Measurements from ENCODE around the gene SLC2A10. TPM values are rescaled to one million over a fixed set of nuclear protein-coding genes. Genes with fewer than 3 reads are reported as not detected.

SLC2A10 gene
- total and polyA plus RNA-seq, 2 donors (not counting 1 experiment from before 2014, with no cell fraction given) = 35.3 to 47.2 TPM

DNA sequence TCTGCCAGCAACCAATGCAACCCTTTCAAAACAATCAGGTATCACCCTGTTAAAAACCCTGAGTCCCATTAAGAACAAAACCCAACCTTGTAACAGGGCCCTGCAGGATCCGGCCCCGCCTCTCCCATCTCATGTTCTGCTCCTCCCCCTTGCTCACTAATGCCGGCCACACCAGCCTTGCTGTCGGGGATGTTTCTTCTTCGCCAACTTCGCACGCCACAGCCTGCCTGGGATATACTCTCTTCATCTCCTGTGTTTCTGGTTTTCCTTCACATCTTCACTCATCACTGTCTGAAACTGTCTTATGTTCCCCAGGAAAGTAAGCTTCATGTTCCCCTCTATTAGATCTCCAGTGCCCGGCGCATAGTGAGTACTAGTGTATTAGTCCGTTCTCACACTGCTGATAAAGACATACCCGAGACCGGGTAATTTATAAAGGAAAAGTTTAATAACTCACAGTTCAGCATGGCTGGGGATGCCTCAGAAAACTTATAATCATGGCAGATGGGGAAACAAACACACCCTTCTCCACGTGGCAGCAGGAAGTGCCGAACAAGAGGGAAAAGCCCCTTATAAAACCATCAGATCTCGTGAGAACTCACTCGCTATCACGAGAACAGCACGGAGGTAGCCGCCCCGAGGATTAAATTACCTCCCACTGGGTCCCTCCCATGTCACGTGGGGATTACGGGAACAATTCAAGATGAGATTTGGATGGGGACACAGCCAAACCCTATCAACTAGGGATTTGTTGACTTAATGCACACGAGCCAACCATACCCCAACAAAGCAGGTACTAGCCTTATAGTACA, 25.3 kb upstream of the SLC2A10 start:
- Histone ChIP-seq H4K20me1 (ENCODE audit: control insufficient read depth, extremely low read depth, insufficient read depth, low read length) (no peaks in the 10 kb centered on the region), H3K4me2 (ENCODE audit: extremely low read depth, insufficient read depth, low read length) (peak overlapping the region; percentile 42), H3K79me2 (ENCODE audit: control insufficient read depth, insufficient read depth, low read length) (peaks cover 44% of the 10 kb centered on the region), H3K9ac (ENCODE audit: insufficient read depth, low read length) (peak overlapping the region; percentile 39), H3K36me3 (ENCODE audit: control insufficient read depth, insufficient read depth, low read length) (peaks cover 5% of the 10 kb centered on the region), H3K27me3 (ENCODE audit: control insufficient read depth, insufficient read depth, low read length) (no peaks in the 10 kb centered on the region), H2AFZ (ENCODE audit: low read length) (peak overlapping the region; percentile 7), H3K27ac (ENCODE audit: insufficient read depth, low read length) (peak overlapping the region; percentile 49), H3K4me1 (ENCODE audit: control insufficient read depth, extremely low read depth, insufficient read depth, low read length) (no peaks in the 10 kb centered on the region), H3K9me3 (ENCODE audit: control insufficient read depth, insufficient read depth, low read depth, low read length) (no peaks in the 10 kb centered on the region), H3K4me3 (replicated peaks in 1 of 4; ENCODE audit: control extremely low read depth in 1 of 4, insufficient read depth in 1 of 4, low read depth in 3 of 4, low read length in 4 of 4) (peak overlapping the region; percentile 30 to 89 (median 58))
- TF ChIP-seq EZH2 (IDR thresholded peaks at IDR 0.05; ENCODE audit: low read length, missing control alignments) = no peak
- TF ChIP-seq, protein P1, sequence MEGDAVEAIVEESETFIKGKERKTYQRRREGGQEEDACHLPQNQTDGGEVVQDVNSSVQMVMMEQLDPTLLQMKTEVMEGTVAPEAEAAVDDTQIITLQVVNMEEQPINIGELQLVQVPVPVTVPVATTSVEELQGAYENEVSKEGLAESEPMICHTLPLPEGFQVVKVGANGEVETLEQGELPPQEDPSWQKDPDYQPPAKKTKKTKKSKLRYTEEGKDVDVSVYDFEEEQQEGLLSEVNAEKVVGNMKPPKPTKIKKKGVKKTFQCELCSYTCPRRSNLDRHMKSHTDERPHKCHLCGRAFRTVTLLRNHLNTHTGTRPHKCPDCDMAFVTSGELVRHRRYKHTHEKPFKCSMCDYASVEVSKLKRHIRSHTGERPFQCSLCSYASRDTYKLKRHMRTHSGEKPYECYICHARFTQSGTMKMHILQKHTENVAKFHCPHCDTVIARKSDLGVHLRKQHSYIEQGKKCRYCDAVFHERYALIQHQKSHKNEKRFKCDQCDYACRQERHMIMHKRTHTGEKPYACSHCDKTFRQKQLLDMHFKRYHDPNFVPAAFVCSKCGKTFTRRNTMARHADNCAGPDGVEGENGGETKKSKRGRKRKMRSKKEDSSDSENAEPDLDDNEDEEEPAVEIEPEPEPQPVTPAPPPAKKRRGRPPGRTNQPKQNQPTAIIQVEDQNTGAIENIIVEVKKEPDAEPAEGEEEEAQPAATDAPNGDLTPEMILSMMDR (conservative IDR thresholded peaks at IDR 0.05 in 1 of 2, IDR thresholded peaks at IDR 0.05 in 1 of 2; ENCODE audit: low read depth in 1 of 2, low read length in 2 of 2) = no peak
- peak; percentile 66 to 87 for DNase-seq (ENCODE audit: low read depth in 2 of 2)

DNA sequence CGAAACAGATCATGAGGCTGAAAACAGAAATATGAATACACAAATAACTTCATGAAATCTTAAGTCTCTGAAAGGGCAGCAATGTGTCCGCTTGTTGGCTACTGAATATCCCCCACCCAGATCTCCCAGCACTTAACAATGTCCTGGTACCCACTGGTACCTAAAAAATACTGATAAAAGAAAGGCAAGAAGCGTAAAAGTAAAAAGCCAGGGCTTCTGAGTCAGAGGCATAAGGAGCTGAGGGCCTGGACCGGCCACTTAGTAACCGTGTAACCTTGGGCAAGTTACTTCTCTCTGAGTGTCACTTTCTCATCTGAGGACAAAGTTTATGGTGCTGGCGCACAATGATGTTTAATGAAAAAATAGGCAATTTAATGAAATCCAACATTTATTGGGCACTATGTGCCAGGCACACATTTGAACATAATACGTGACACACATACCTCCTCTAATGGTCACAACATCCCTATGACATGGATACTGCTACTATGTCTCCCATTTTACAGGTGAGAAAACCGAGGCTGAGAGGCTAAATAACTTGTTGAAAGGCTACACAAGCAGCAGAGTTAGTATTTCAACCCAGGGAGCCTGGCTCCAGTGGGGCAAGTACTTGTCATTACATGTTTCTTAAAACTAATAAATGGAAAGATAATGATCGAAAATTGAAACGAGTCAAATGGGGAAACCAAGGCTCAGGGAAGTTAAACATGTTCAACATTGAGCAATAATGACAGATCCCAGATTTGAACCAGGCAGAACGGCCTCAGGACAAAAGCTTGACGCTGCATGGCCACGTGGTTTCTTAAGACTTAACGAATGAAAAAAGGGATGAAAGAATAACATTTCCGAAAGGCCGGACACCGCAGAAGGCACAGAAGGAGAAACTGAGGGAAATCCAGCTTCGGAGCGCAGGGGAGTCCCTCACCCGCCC, 21.0 kb upstream of the SLC2A10 start:
- TF ChIP-seq, protein P1 (conservative IDR thresholded peaks at IDR 0.05 in 1 of 2, IDR thresholded peaks at IDR 0.05 in 1 of 2; ENCODE audit: low read depth in 1 of 2, low read length in 2 of 2) = no peak
- TF ChIP-seq EZH2 (IDR thresholded peaks at IDR 0.05; ENCODE audit: low read length, missing control alignments) = no peak
- DNase-seq (ENCODE audit: low read depth in 2 of 2) = peak; percentile 42 to 64
- Histone ChIP-seq H3K36me3 (ENCODE audit: control insufficient read depth, insufficient read depth, low read length) (peaks cover 2% of the 10 kb centered on the region), H3K4me3 (replicated peaks in 1 of 4; ENCODE audit: control extremely low read depth in 1 of 4, insufficient read depth in 1 of 4, low read depth in 3 of 4, low read length in 4 of 4) (peak overlapping the region; percentile 62 to 99 (median 88)), H3K9me3 (ENCODE audit: control insufficient read depth, insufficient read depth, low read depth, low read length) (no peaks in the 10 kb centered on the region), H3K4me1 (ENCODE audit: control insufficient read depth, extremely low read depth, insufficient read depth, low read length) (no peaks in the 10 kb centered on the region), H3K27me3 (ENCODE audit: control insufficient read depth, insufficient read depth, low read length) (no peaks in the 10 kb centered on the region), H3K4me2 (ENCODE audit: extremely low read depth, insufficient read depth, low read length) (peak overlapping the region; percentile 93), H4K20me1 (ENCODE audit: control insufficient read depth, extremely low read depth, insufficient read depth, low read length) (no peaks in the 10 kb centered on the region), H3K79me2 (ENCODE audit: control insufficient read depth, insufficient read depth, low read length) (peaks cover 42% of the 10 kb centered on the region), H3K27ac (ENCODE audit: insufficient read depth, low read length) (peak overlapping the region; percentile 92), H3K9ac (ENCODE audit: insufficient read depth, low read length) (peak overlapping the region; percentile 98), H2AFZ (ENCODE audit: low read length) (peak overlapping the region; percentile 69)
